GM10266 (cell line): ENCODE data around the gene MDM4.

Source experiments
- DNase-seq: peaks from one replicate; pipeline ENCODE4 v3.0.0; 2012; ENCODE audit errors: extremely low spot score
- CTCF ChIP-seq: IDR thresholded peaks from 2 replicates; pipeline ENCODE4 v1.5.1; 2012; ENCODE audit warnings: mild to moderate bottlenecking, low read depth; ENCODE audit not compliant: control insufficient read depth, insufficient read depth; ENCODE audit errors: missing control alignments

Gene MDM4

GRCh38 chr1:204472660-204473059 lies 43.5 kb upstream of the MDM4 start:
- no peak for DNase-seq
- TF ChIP-seq CTCF, result no peak

DNA sequence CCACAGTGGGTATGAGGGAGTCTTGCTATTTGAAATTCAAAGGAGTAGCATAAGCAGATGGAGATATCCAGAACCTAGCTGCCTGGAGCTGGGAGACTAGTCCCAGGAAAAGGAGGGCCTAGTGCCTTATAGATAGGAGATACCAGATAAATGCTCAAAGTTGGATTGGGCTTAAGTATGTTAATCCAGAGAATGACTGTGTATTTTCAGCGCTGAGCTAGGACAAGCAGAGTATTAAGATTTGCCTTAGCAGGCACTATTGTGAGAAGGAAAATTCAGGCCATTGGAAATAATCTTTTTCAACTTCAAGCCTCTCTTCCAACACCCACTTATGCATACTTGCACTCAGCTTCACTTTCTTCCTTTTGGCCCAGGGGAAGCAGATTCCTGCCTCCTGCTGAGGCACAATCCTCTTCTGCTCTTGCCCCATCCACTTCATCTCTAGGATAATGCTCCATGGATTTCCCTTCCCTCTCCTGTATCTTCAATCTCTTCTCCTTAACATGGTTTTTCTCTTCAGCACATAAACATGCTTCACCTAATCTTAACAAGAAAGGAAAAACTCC lies 42.7 kb upstream of the MDM4 start:
- no peak for TF ChIP-seq CTCF
- no peak for DNase-seq

GRCh38 chr1:204475656-204476432 lies 40.4 kb upstream of the MDM4 start:
- no peak for DNase-seq
- no peak for TF ChIP-seq CTCF

- DNase-seq, result no peak
Observed at GRCh38 chr1:204476563-204476962, 39.6 kb upstream of the MDM4 start.

GRCh38 chr1:204477036-204477740 lies 39.0 kb upstream of the MDM4 start:
- no peak for DNase-seq
- TF ChIP-seq CTCF, result no peak

More at GRCh38 chr1:204476563-204476962, 39.6 kb upstream of the MDM4 start:
- TF ChIP-seq CTCF, result peak; percentile 4

DNA sequence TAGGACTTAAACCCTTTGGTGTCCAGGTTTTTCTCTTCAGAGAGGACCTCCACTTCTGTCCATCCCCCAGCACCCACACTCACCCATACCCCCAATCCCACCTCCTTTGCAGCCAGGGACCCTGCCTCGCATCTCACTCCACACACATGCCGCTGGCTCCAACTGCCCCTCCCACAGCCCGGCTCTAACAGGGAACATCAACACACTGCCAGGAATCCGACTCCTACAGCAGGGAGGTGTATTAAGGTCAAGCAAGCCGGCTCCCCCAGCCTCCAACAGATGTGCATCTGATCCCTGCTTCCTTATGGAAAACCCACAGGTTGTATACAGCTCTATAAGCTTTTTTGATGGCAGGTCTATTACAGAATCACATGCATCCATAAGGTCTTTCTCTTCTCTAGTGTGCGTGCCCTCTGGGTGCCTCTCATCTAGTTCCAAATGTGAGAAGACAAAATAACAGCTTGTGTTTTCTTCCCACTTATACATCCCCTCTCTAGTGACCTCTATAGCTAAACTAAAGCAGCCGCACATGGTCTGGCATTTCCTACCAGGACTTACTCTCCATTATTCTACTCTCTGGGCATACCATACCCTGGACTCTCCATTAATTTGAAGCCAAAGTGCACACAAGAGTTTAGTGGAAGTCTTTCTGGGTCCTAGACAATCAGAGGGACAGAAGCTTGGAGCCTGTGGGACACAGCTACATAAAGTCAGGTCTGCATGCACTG lies 37.9 kb upstream of the MDM4 start:
- TF ChIP-seq CTCF, result no peak

GRCh38 chr1:204478921-204479320 lies 37.3 kb upstream of the MDM4 start:
- TF ChIP-seq CTCF, result no peak
- DNase-seq, result no peak

More for the DNA sequence above, 37.9 kb upstream of the MDM4 start:
- DNase-seq, result no peak
